Measurements from ENCODE around the gene SPINK14.

DNA sequence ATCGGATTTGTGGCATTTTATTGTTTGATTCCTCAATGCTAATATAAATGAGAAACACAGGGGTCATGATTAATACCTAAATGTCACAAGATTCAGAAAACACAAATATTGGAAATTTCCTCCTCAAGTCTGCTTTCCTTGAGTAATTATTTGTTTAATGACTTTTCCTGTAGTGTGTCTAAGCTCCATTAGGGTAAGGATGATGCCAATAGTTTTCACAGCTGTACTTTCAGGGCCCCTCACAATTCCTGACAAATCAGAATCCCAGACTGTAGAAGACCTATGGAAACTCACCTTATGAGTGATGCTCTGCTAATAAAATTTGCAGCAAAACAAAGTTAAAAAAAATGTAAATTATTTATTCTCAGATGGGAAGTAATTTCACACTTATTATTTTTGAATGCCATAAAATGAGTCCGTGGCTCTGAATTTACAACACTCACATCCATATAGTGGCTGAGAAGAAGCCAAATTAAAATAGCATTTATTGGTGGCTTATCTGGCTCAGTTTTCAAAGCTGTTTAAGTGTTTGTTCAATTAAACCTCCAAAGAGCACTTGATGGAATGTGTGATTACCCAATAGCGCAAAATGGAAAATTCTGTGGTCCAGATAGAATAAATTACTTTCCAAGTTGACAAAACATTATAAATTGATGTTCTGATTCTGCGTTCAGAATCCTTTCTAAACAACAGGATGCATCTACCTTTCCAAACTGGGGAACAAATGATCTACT, 1.6 kb upstream of the SPINK14 start:
- TF ChIP-seq, protein P1, sequence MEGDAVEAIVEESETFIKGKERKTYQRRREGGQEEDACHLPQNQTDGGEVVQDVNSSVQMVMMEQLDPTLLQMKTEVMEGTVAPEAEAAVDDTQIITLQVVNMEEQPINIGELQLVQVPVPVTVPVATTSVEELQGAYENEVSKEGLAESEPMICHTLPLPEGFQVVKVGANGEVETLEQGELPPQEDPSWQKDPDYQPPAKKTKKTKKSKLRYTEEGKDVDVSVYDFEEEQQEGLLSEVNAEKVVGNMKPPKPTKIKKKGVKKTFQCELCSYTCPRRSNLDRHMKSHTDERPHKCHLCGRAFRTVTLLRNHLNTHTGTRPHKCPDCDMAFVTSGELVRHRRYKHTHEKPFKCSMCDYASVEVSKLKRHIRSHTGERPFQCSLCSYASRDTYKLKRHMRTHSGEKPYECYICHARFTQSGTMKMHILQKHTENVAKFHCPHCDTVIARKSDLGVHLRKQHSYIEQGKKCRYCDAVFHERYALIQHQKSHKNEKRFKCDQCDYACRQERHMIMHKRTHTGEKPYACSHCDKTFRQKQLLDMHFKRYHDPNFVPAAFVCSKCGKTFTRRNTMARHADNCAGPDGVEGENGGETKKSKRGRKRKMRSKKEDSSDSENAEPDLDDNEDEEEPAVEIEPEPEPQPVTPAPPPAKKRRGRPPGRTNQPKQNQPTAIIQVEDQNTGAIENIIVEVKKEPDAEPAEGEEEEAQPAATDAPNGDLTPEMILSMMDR (conservative IDR thresholded peaks at IDR 0.05 in 1 of 2, IDR thresholded peaks at IDR 0.05 in 1 of 2; ENCODE audit: extremely low read depth in 1 of 2, insufficient read depth in 1 of 2, low read depth in 1 of 2, low read length in 2 of 2) = no peak
- TF ChIP-seq EZH2 (IDR thresholded peaks at IDR 0.05; ENCODE audit: borderline replicate concordance, low read length) = no peak
